MM.1S (cell line): Measurements from ENCODE around the gene TUBGCP2.

Experiments used
- DNase-seq: peaks from one replicate; pipeline ENCODE4 v3.0.0-alpha.2; 2015
- H2AFZ ChIP-seq: fragments of 300-600 bp; sonication (generic); 2 replicates; pipeline ENCODE4 v1.6.0; 2016; ENCODE audit warnings: antibody characterized with exemption, low read length
- H3F3A ChIP-seq: fragments of 300-600 bp; sonication (generic); 2 replicates; pipeline ENCODE4 v1.6.1; 2016; ENCODE audit warnings: mild to moderate bottlenecking, antibody characterized with exemption, low read length, moderate library complexity, mixed read lengths; ENCODE audit not compliant: insufficient read depth
- H3K27ac ChIP-seq: fragments of 300-600 bp; sonication (generic); 2 replicates; pipeline ENCODE4 v1.5.1; 2016; ENCODE audit warnings: mild to moderate bottlenecking, low read length
- H3K27me3 ChIP-seq: fragments of 300-600 bp; sonication (generic); replicated peaks from 2 replicates; pipeline ENCODE4 v1.6.0; 2016; ENCODE audit warnings: low read length; ENCODE audit not compliant: insufficient read depth
- H3K36me3 ChIP-seq: fragments of 300-600 bp; sonication (generic); replicated peaks from 2 replicates; pipeline ENCODE4 v1.6.1; 2016; ENCODE audit warnings: mild to moderate bottlenecking, low read length, mixed read lengths; ENCODE audit not compliant: insufficient read depth
- H3K4me1 ChIP-seq: fragments of 300-600 bp; sonication (generic); 2 replicates; pipeline ENCODE4 v1.6.1; 2016; ENCODE audit warnings: low read length, mixed read lengths
- H3K4me2 ChIP-seq: fragments of 300-600 bp; sonication (generic); 2 replicates; pipeline ENCODE4 v1.6.0; 2016; ENCODE audit warnings: low read depth, low read length
- H3K4me3 ChIP-seq: fragments of 300-600 bp; sonication (generic); 2 replicates; pipeline ENCODE4 v1.5.1; 2016; ENCODE audit warnings: low read length, mixed read lengths
- H3K79me2 ChIP-seq: fragments of 300-600 bp; sonication (generic); 2 replicates; pipeline ENCODE4 v1.6.1; 2016; ENCODE audit warnings: mixed run types, low read length, mixed read lengths
- H3K9ac ChIP-seq: fragments of 300-600 bp; sonication (generic); 2 replicates; pipeline ENCODE4 v1.6.1; 2016; ENCODE audit warnings: low read length, mixed read lengths
- H3K9me2 ChIP-seq: fragments of 300-600 bp; sonication (generic); replicated peaks from 2 replicates; pipeline ENCODE4 v1.6.1; 2016; ENCODE audit warnings: mild to moderate bottlenecking, low read length, mixed read lengths; ENCODE audit not compliant: insufficient read depth
- H3K9me3 ChIP-seq: fragments of 300-600 bp; sonication (generic); replicated peaks from 2 replicates; pipeline ENCODE4 v1.6.1; 2016; ENCODE audit warnings: mild to moderate bottlenecking, low read length, mixed read lengths; ENCODE audit not compliant: insufficient read depth
- H4K20me1 ChIP-seq: fragments of 300-600 bp; sonication (generic); 2 replicates; pipeline ENCODE4 v1.6.1; 2016; ENCODE audit warnings: mild to moderate bottlenecking, low read length, moderate library complexity, mixed read lengths; ENCODE audit not compliant: insufficient read depth
- CTCF ChIP-seq: fragments of 300-600 bp; sonication (generic); IDR thresholded peaks from 2 replicates; pipeline ENCODE4 v1.5.1; 2016; ENCODE audit warnings: antibody characterized with exemption, low read length, mixed read lengths
- EZH2 ChIP-seq: fragments of 300-600 bp; sonication (generic); optimal IDR thresholded peaks from 2 replicates; pipeline ENCODE3; 2017; ENCODE audit warnings: low read depth, mild to moderate bottlenecking, antibody characterized with exemption, low read length, mixed read lengths
- EZH2phosphoT487 ChIP-seq: fragments of 300-600 bp; sonication (generic); IDR thresholded peaks from 2 replicates; pipeline ENCODE4 v1.6.1; 2018; ENCODE audit warnings: antibody characterized with exemption, low read length

Gene TUBGCP2

DNA sequence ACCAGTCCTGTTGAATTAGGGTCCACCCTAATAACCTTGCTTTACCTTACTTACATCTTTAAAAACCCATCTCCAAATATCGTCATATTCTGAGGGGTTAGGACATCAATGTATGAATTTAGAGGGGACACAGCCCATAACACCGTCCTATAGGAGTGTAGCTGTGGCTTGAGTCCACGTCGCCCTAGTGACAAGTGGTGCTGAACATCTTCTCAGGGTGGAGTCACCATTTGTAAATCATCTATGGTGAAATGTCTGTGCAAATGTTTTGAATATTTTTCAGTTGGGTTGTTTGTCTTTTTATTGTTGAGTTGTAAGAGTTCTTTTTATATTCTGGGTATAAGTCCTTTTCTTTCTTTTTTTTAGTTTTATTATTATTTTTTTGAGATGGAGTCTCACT is 33.3 kb upstream of the TUBGCP2 start:
- Histone ChIP-seq H3K27ac (no peak overlapping the region), H3K36me3 (no peaks in the 10 kb centered on the region), H3K4me1 (no peaks in the 10 kb centered on the region), H3K9me3 (no peaks in the 10 kb centered on the region), H4K20me1 (no peaks in the 10 kb centered on the region), H3K79me2 (no peaks in the 10 kb centered on the region), H3K4me3 (no peak overlapping the region), H3K9me2 (no peaks in the 10 kb centered on the region), H2AFZ (no peak overlapping the region), H3F3A (no peaks in the 10 kb centered on the region), H3K27me3 (peaks cover 61% of the 10 kb centered on the region), H3K4me2 (no peak overlapping the region), H3K9ac (no peak overlapping the region)
- TF ChIP-seq EZH2, result no peak
- no peak for TF ChIP-seq EZH2phosphoT487
- no peak for TF ChIP-seq CTCF
- DNase-seq, result no peak

GRCh38 chr10:133339708-133340380 is 31.2 kb upstream of the TUBGCP2 start:
- Histone ChIP-seq H3K79me2 (no peaks in the 10 kb centered on the region), H3K27ac (no peak overlapping the region), H3K9me2 (no peaks in the 10 kb centered on the region), H3F3A (no peaks in the 10 kb centered on the region), H3K4me1 (no peaks in the 10 kb centered on the region), H3K27me3 (peaks cover 56% of the 10 kb centered on the region), H3K9ac (no peak overlapping the region), H3K36me3 (no peaks in the 10 kb centered on the region), H3K4me2 (no peak overlapping the region), H3K9me3 (no peaks in the 10 kb centered on the region), H3K4me3 (no peak overlapping the region), H2AFZ (no peak overlapping the region), H4K20me1 (no peaks in the 10 kb centered on the region)
- DNase-seq, result no peak
- TF ChIP-seq CTCF, result no peak
- TF ChIP-seq EZH2phosphoT487, result no peak
- TF ChIP-seq EZH2, result no peak

- Histone ChIP-seq H3K79me2 (no peaks in the 10 kb centered on the region), H2AFZ (no peak overlapping the region), H3K4me3 (no peak overlapping the region), H3F3A (no peaks in the 10 kb centered on the region), H4K20me1 (no peaks in the 10 kb centered on the region), H3K27ac (no peak overlapping the region), H3K4me1 (no peaks in the 10 kb centered on the region), H3K9ac (no peak overlapping the region), H3K9me3 (no peaks in the 10 kb centered on the region), H3K9me2 (no peaks in the 10 kb centered on the region), H3K4me2 (no peak overlapping the region), H3K36me3 (no peaks in the 10 kb centered on the region), H3K27me3 (peaks cover 50% of the 10 kb centered on the region)
- no peak for DNase-seq
- TF ChIP-seq EZH2phosphoT487, result no peak
- no peak for TF ChIP-seq EZH2
- TF ChIP-seq CTCF, result no peak
Measured at GRCh38 chr10:133338080-133339071, 29.7 kb upstream of the TUBGCP2 start.
